ENCODE results near the gene GRID1.

The GRID1 gene

GRCh38 chr10:85927952-85928665 lies 438.5 kb downstream of the GRID1 start:
- no peak overlapping the region for H3K4me3 ChIP-seq (ENCODE audit: low read length)
- no peak for TF ChIP-seq CTCF (IDR thresholded peaks at IDR 0.05; ENCODE audit: insufficient read depth, low read depth, low read length, missing control alignments)
- peak; percentile 75 for DNase-seq (ENCODE audit: low read depth)

GRCh38 chr10:85926986-85927385 lies 439.6 kb downstream of the GRID1 start:
- DNase-seq (ENCODE audit: low read depth) = peak; percentile 25
- H3K4me3 ChIP-seq (ENCODE audit: low read length) = no peak overlapping the region
- no peak for TF ChIP-seq CTCF (IDR thresholded peaks at IDR 0.05; ENCODE audit: insufficient read depth, low read depth, low read length, missing control alignments)

GRCh38 chr10:85926136-85926535 lies 440.5 kb downstream of the GRID1 start:
- no peak overlapping the region for H3K4me3 ChIP-seq (ENCODE audit: low read length)
- DNase-seq (ENCODE audit: low read depth) = no peak
- no peak for TF ChIP-seq CTCF (IDR thresholded peaks at IDR 0.05; ENCODE audit: insufficient read depth, low read depth, low read length, missing control alignments)

- no peak for TF ChIP-seq CTCF (IDR thresholded peaks at IDR 0.05; ENCODE audit: insufficient read depth, low read depth, low read length, missing control alignments)
- H3K4me3 ChIP-seq (ENCODE audit: low read length) = no peak overlapping the region
- DNase-seq (ENCODE audit: low read depth) = no peak
These were observed 441.3 kb downstream of the GRID1 start for GRCh38 chr10:85925201-85925750.

GRCh38 chr10:85924382-85925102 lies 442.1 kb downstream of the GRID1 start:
- H3K4me3 ChIP-seq (ENCODE audit: low read length) = no peak overlapping the region
- DNase-seq (ENCODE audit: low read depth) = no peak
- no peak for TF ChIP-seq CTCF (IDR thresholded peaks at IDR 0.05; ENCODE audit: insufficient read depth, low read depth, low read length, missing control alignments)

- no peak overlapping the region for H3K4me3 ChIP-seq (ENCODE audit: low read length)
- no peak for DNase-seq (ENCODE audit: low read depth)
- no peak for TF ChIP-seq CTCF (IDR thresholded peaks at IDR 0.05; ENCODE audit: insufficient read depth, low read depth, low read length, missing control alignments)
These were observed 444.1 kb downstream of the GRID1 start for GRCh38 chr10:85922356-85923129.
